Endothelial cell of umbilical vein (primary cell): ENCODE measurements around the gene CCDC187. TPM values are rescaled to one million over a fixed set of nuclear protein-coding genes. Genes with fewer than 3 reads are reported as not detected.

ENCODE experiments used
- BruUV-seq: library from RNA; stranded (reverse); fragments of 400-500 nt; replicated peaks from 2 replicates; lab custom pipeline; 2021; lab: Mats Ljungman, UMichigan
- CTCF ChIA-PET: fragments of 300-600, 350-600 bp; sonication (Branson Sonifier 250); formaldehyde crosslinking; loops from one replicate; lab custom pipeline; 2021; ENCODE audit warnings: antibody characterized with exemption, inconsistent platforms; lab: Charles Lee
- POLR2A ChIA-PET: fragments of 300-600, 350-600 bp; sonication (Branson Sonifier 250); formaldehyde crosslinking; loops from one replicate; lab custom pipeline; 2021; ENCODE audit warnings: antibody characterized with exemption, inconsistent platforms; lab: Charles Lee
- DNase-seq: peaks from one replicate; pipeline ENCODE4 v3.0.0-alpha.2; 2011; ENCODE audit warnings: low read depth, low spot score
- FAIRE-seq: peaks from 2 replicates; lab custom pipeline; 2011; peaks lifted over from hg19 to GRCh38; lab: Jason Lieb, UNC
- H2AFZ ChIP-seq: 2 replicates; pipeline ENCODE4 v1.6.0; 2012; ENCODE audit warnings: low read depth, low read length, control low read depth, inconsistent platforms
- H3K27ac ChIP-seq: 2 replicates; pipeline ENCODE4 v1.5.1; 2011; ENCODE audit warnings: low read depth, mild to moderate bottlenecking, control low read depth, low read length, moderate library complexity; ENCODE audit not compliant: insufficient read depth
- H3K27me3 ChIP-seq, 2 experiments: 2 replicates each; pipeline versions ENCODE4 v1.6.0 to v1.6.1; 2011; ENCODE audit warnings: low read length in 2 of 2, mixed read lengths in 1 of 2; ENCODE audit not compliant: control insufficient read depth in 2 of 2, insufficient read depth in 2 of 2
- H3K36me3 ChIP-seq, 2 experiments: 2 replicates in 1 of 2; 3 replicates in 1 of 2; pipeline ENCODE4 v1.5.1; 2011; ENCODE audit warnings: low read length in 2 of 2, mild to moderate bottlenecking in 1 of 2, moderate library complexity in 1 of 2; ENCODE audit not compliant: control insufficient read depth in 2 of 2, insufficient read depth in 2 of 2; ENCODE audit errors: extremely low read depth in 1 of 2
- H3K4me1 ChIP-seq: 3 replicates; pipeline ENCODE4 v1.5.1; 2011; ENCODE audit warnings: mild to moderate bottlenecking, low read length; ENCODE audit not compliant: control insufficient read depth, insufficient read depth; ENCODE audit errors: extremely low read depth
- H3K4me2 ChIP-seq: 2 replicates; pipeline ENCODE4 v1.6.1; 2011; ENCODE audit warnings: low read length, control low read depth, mixed read lengths; ENCODE audit not compliant: insufficient read depth
- H3K4me3 ChIP-seq, 3 experiments: fragments of 200-600 bp in 1 of 3; sonication (generic), shearing (Covaris generic) in 1 of 3; replicated peaks in 1 of 3; 2 replicates each; pipeline ENCODE4 v1.5.1; 2011 to 2016; ENCODE audit warnings: control low read depth in 3 of 3, low read length in 3 of 3, mild to moderate bottlenecking in 2 of 3, inconsistent platforms in 1 of 3, low read depth in 1 of 3, moderate library complexity in 1 of 3; ENCODE audit not compliant: insufficient read depth in 1 of 3
- H3K79me2 ChIP-seq: 2 replicates; pipeline ENCODE4 v1.6.0; 2012; ENCODE audit warnings: low read length, inconsistent platforms; ENCODE audit not compliant: control insufficient read depth, insufficient read depth
- H3K9ac ChIP-seq: replicated peaks from 2 replicates; pipeline ENCODE3; 2011; ENCODE audit warnings: low read length, control low read depth; ENCODE audit not compliant: insufficient read depth; ENCODE audit errors: extremely low read depth
- H3K9me1 ChIP-seq: replicated peaks from 3 replicates; pipeline ENCODE4 v1.6.0; 2011; ENCODE audit warnings: mild to moderate bottlenecking, low read length; ENCODE audit not compliant: control insufficient read depth, insufficient read depth; ENCODE audit errors: extremely low read depth
- H3K9me3 ChIP-seq: replicated peaks from 2 replicates; pipeline ENCODE4 v1.5.1; 2012; ENCODE audit warnings: low read length, inconsistent platforms; ENCODE audit not compliant: control insufficient read depth, insufficient read depth
- H4K20me1 ChIP-seq: replicated peaks from 2 replicates; pipeline ENCODE3; 2011; ENCODE audit warnings: mild to moderate bottlenecking, low read length; ENCODE audit not compliant: control insufficient read depth, insufficient read depth; ENCODE audit errors: extremely low read depth
- CTCF ChIP-seq, 2 donors: IDR thresholded peaks; 1 replicate in 1 of 2; 2 replicates in 1 of 2; pipeline ENCODE4 v1.5.1; 2011; ENCODE audit warnings: low read length in 2 of 2, mild to moderate bottlenecking in 2 of 2, moderate library complexity in 2 of 2, control low read depth in 1 of 2, inconsistent platforms in 1 of 2, low read depth in 1 of 2; ENCODE audit not compliant: insufficient read depth in 1 of 2; ENCODE audit errors: extremely low read depth in 1 of 2
- EZH2 ChIP-seq: IDR thresholded peaks from 2 replicates; pipeline ENCODE4 v1.6.1; 2012; ENCODE audit warnings: borderline replicate concordance, low read depth, mild to moderate bottlenecking, moderate library complexity, low read length, inconsistent platforms; ENCODE audit not compliant: severe bottlenecking
- FOS ChIP-seq: IDR thresholded peaks from 2 replicates; pipeline ENCODE4 v1.6.1; 2011; ENCODE audit warnings: mild to moderate bottlenecking, low read length, moderate library complexity, borderline replicate concordance; ENCODE audit not compliant: insufficient read depth
- GATA2 ChIP-seq: IDR thresholded peaks from 2 replicates; pipeline ENCODE4 v1.7.0; 2011; ENCODE audit warnings: low read depth, mild to moderate bottlenecking, moderate library complexity, mixed read lengths, low read length; ENCODE audit not compliant: insufficient read length, insufficient read depth
- JUN ChIP-seq: IDR thresholded peaks from 2 replicates; pipeline ENCODE4 v1.6.1; 2011; ENCODE audit warnings: borderline replicate concordance, low read depth; ENCODE audit not compliant: insufficient read length, insufficient read depth
- MAX ChIP-seq: IDR thresholded peaks from 2 replicates; pipeline ENCODE4 v1.6.1; 2011; ENCODE audit not compliant: insufficient read depth, insufficient read length
- MYC ChIP-seq: IDR thresholded peaks from one replicate; pipeline ENCODE4 v1.6.1; 2011; ENCODE audit warnings: mild to moderate bottlenecking, low read depth, low read length
- POLR2A ChIP-seq: IDR thresholded peaks from 2 replicates; pipeline ENCODE4 v1.6.1; 2012; ENCODE audit warnings: low read depth, mild to moderate bottlenecking, control low read depth, low read length
- POLR2AphosphoS5 ChIP-seq: IDR thresholded peaks from 2 replicates; pipeline ENCODE4 v1.6.1; 2012; ENCODE audit warnings: low read depth, mild to moderate bottlenecking, control low read depth, low read length, moderate library complexity; ENCODE audit not compliant: insufficient read depth
- dilution Hi-C: fragments of 300-500 bp; cut with MboI; formaldehyde crosslinking; loops from one replicate; pipeline ENCODE4 v1.15.0; 2019; ENCODE audit warnings: low sequenced_read_pairs; ENCODE audit not compliant: extremely low pct_ligation_motif_present
- intact Hi-C: fragments of 100-400 bp; cut with micrococcal nuclease; formaldehyde crosslinking; loops from one replicate; pipeline ENCODE4 v1.10.0; 2022
- polyA plus RNA-seq, 4 experiments: library from polyadenylated mRNA; depleted of rRNA in 3 of 4; stranded (reverse) in 3 of 4; unstranded in 1 of 4; fragments of >200 nt; gene quantifications; 2 replicates each; pipeline versions ENCODE4 v1.2.1 to v1.2.3, GENCODE V29; 2011 to 2012; ENCODE audit warnings: missing spikeins in 1 of 4
- total RNA-seq: library from RNA; stranded (reverse); gene quantifications from 2 replicates; pipeline ENCODE4 v1.2.3, GENCODE V29; 2021

Gene CCDC187
- total and polyA plus RNA-seq, 2 donors (not counting 3 experiments of a cell fraction or from before 2014, with no cell fraction given), result not detected

- no peaks in the 10 kb centered on the region for H3K36me3 ChIP-seq
- H3K9me3 ChIP-seq, result no peaks in the 10 kb centered on the region
- dilution Hi-C loops (no loop called here), intact Hi-C loops (no loop called here)
- no peak for TF ChIP-seq EZH2
- no peak for TF ChIP-seq FOS
- no peak for TF ChIP-seq CTCF (IDR thresholded peaks at IDR 0.05; ENCODE audit: extremely low read depth in 1 of 2, insufficient read depth in 1 of 2, low read depth in 1 of 2, low read length in 2 of 2)
- no peak for TF ChIP-seq GATA2
- TF ChIP-seq POLR2AphosphoS5, result no peak
- no peak for TF ChIP-seq JUN
- TF ChIP-seq MAX, result no peak
- no peak for TF ChIP-seq MYC
- TF ChIP-seq POLR2A, result no peak
- ChIA-PET CTCF (interaction anchor here (0.8 kb wide), 1 partner anchor 9 kb away, joined by 4 read pairs; no protein-coding TSS in a partner anchor), POLR2A (no interaction called here)
- H3K4me2 ChIP-seq, result no peak overlapping the region
- no peaks in the 10 kb centered on the region for H3K9me1 ChIP-seq
- FAIRE-seq (no peak), DNase-seq (no peak)
- H3K27ac ChIP-seq, result no peak overlapping the region
- no peak overlapping the region for H3K9ac ChIP-seq
- H2AFZ ChIP-seq, result no peak overlapping the region
- H3K4me1 ChIP-seq, result no peaks in the 10 kb centered on the region
- H4K20me1 ChIP-seq, result no peaks in the 10 kb centered on the region
- peaks cover 0 to 2% of the 10 kb centered on the region in 2 experiments for H3K27me3 ChIP-seq
- no peak overlapping the region for H3K4me3 ChIP-seq
- no TSS peak for BruUV-seq
- H3K79me2 ChIP-seq, result no peaks in the 10 kb centered on the region
Measured at GRCh38 chr9:136275655-136276429, 28.1 kb downstream of the CCDC187 start.
